Measurements from ENCODE around the gene COL5A1. TPM values are rescaled to one million over a fixed set of nuclear protein-coding genes. Genes with fewer than 3 reads are reported as not detected.
"Not testable (repeated sequence)": the region's sequence is repeated elsewhere in the genome, so short reads cannot be mapped to it uniquely, and the experiment has no call there.

COL5A1 gene
- total and polyA plus RNA-seq, 2 donors from 2014 or later, result 2.4 to 23.8 TPM

DNA sequence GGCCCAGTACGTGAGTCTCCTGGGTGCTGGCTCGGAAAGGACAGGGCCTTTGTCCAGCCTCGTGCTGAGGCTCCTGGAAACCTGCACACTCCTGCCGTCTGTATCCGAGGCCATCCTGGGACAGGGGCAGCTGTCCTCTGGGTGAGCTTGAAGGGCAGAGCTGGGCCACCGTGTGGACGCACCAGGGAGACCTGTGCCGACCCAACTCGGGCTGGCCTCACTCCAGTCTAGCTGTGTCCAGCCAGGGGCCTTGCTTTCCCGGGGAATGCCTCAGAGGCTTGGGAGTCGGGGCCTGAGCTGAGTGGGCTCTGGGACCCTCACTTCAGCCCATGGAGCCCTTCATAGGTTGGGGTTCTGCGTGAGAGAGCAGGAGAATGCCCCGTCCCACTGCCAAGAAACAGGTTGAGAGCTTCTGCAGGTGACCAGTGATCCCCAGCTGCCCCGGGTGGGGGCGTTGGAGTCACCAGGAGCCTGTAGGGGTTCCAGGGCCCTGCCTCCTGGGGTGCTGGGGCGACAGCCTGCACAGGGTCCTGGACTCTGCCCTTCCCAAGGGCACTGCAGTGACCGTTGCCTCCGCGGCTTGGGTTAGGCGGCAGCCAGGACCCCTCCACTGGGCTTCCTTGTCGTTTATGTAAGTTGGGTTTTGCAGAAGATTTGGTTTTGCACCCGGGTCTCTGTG lies 60.1 kb downstream of the COL5A1 start:
- TF ChIP-seq, protein P1, sequence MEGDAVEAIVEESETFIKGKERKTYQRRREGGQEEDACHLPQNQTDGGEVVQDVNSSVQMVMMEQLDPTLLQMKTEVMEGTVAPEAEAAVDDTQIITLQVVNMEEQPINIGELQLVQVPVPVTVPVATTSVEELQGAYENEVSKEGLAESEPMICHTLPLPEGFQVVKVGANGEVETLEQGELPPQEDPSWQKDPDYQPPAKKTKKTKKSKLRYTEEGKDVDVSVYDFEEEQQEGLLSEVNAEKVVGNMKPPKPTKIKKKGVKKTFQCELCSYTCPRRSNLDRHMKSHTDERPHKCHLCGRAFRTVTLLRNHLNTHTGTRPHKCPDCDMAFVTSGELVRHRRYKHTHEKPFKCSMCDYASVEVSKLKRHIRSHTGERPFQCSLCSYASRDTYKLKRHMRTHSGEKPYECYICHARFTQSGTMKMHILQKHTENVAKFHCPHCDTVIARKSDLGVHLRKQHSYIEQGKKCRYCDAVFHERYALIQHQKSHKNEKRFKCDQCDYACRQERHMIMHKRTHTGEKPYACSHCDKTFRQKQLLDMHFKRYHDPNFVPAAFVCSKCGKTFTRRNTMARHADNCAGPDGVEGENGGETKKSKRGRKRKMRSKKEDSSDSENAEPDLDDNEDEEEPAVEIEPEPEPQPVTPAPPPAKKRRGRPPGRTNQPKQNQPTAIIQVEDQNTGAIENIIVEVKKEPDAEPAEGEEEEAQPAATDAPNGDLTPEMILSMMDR (IDR thresholded peaks at IDR 0.05; ENCODE audit: borderline replicate concordance, extremely low read depth, insufficient read depth), result no peak
- intact Hi-C loops (cut with DNase I), result no loop called here
- Histone ChIP-seq H3K27me3 (ENCODE audit: control insufficient read depth, insufficient read depth, low read length) (no peaks in the 10 kb centered on the region), H3K27ac (ENCODE audit: low read depth in 2 of 2, low read length in 2 of 2) (no peak overlapping the region), H3K4me1 (ENCODE audit: control insufficient read depth in 2 of 3, insufficient read depth in 2 of 3, low read depth in 1 of 3, low read length in 3 of 3) (peaks cover 0 to 4% (median 0%) of the 10 kb centered on the region in 3 donors), H3K9ac (ENCODE audit: low read length in 3 of 3) (no peak overlapping the region), H3K4me3 (ENCODE audit: low read length in 3 of 3) (no peak overlapping the region), H3K9me3 (ENCODE audit: control insufficient read depth in 2 of 3, insufficient read depth in 1 of 3, low read length in 3 of 3) (no peaks in the 10 kb centered on the region), H3K36me3 (ENCODE audit: control insufficient read depth in 2 of 3, insufficient read depth in 3 of 3, low read length in 3 of 3) (no peaks in the 10 kb centered on the region)
- FAIRE-seq (no peak), DNase-seq (no peak)

DNA sequence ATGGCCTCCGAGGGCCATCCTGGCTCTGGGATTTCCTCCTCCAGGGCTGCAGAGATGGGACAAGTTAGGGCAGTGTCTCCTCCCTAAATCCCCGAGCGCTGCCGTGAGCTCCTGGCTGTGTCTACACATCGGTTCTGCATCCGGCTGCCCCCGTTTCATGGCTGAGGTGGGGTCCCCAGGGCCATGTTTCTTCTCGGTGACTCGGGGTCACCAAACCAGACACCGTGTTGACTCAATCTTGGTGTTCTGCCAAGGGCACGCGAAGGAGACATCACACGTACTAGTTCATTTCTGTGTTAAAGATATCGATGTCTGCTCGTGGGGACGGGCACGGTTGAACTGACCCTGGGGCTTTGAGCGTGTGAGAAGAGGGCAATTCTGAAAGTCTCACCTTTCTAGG lies 60.7 kb downstream of the COL5A1 start:
- Histone ChIP-seq H3K9ac (ENCODE audit: low read length in 3 of 3) (no peak overlapping the region), H3K27ac (ENCODE audit: low read depth in 2 of 2, low read length in 2 of 2) (no peak overlapping the region), H3K4me1 (ENCODE audit: control insufficient read depth in 2 of 3, insufficient read depth in 2 of 3, low read depth in 1 of 3, low read length in 3 of 3) (peaks cover 0 to 4% (median 0%) of the 10 kb centered on the region in 3 donors), H3K4me3 (ENCODE audit: low read length in 3 of 3) (no peak overlapping the region), H3K27me3 (ENCODE audit: control insufficient read depth, insufficient read depth, low read length) (no peaks in the 10 kb centered on the region), H3K36me3 (ENCODE audit: control insufficient read depth in 2 of 3, insufficient read depth in 3 of 3, low read length in 3 of 3) (no peaks in the 10 kb centered on the region), H3K9me3 (ENCODE audit: control insufficient read depth in 2 of 3, insufficient read depth in 1 of 3, low read length in 3 of 3) (no peaks in the 10 kb centered on the region)
- intact Hi-C loops (cut with DNase I), result no loop called here
- FAIRE-seq (no peak), DNase-seq (peak in 1 of 5 donors; percentile 58)
- TF ChIP-seq, protein P1 (IDR thresholded peaks at IDR 0.05; ENCODE audit: borderline replicate concordance, extremely low read depth, insufficient read depth), result no peak

DNA sequence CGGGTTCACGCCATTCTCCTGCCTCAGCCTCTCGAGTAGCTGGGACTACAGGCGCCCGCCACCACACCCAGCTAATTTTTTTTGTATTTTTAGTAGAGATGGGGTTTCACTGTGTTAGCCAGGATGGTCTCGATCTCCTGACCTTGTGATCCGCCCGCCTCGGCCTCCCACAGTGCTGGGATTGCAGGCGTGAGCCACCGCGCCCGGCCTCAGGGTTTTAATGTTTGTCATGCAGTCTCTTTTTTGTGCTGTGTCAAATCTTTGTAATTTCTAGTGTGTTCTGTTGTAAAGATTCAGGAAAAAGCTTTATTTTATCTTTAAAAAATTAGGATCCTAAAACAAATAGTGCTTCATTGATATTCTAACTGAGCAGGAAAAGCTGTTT lies 62.1 kb downstream of the COL5A1 start:
- H3K27ac ChIP-seq (ENCODE audit: low read depth in 2 of 2, low read length in 2 of 2), result not testable (repeated sequence)

DNA sequence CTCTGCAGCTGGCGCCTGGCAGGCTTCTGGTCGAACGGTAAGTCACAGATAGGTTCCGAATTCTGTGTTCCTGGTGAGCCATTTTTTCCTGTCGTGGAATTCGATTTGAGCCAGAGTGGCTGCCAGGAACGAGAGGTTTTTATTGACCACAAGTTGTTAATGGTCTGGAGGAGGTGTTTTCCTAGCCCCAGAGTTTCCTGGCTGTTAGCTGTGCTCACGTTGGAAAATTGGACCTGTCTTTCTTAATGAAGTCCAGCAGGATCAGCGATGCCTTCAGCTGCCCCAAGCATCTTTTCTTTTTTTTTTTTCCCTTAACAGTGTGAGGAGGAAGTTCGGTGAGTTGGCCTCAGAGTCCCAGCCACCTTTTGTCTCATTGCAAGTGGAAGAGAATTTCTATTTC lies 62.9 kb downstream of the COL5A1 start:
- Histone ChIP-seq H3K27me3 (ENCODE audit: control insufficient read depth, insufficient read depth, low read length) (no peaks in the 10 kb centered on the region), H3K4me1 (ENCODE audit: control insufficient read depth in 2 of 3, insufficient read depth in 2 of 3, low read depth in 1 of 3, low read length in 3 of 3) (peaks cover 0 to 4% (median 0%) of the 10 kb centered on the region in 3 donors), H3K4me3 (ENCODE audit: low read length in 3 of 3) (no peak overlapping the region), H3K9ac (ENCODE audit: low read length in 3 of 3) (no peak overlapping the region), H3K9me3 (ENCODE audit: control insufficient read depth in 2 of 3, insufficient read depth in 1 of 3, low read length in 3 of 3) (no peaks in the 10 kb centered on the region), H3K36me3 (ENCODE audit: control insufficient read depth in 2 of 3, insufficient read depth in 3 of 3, low read length in 3 of 3) (no peaks in the 10 kb centered on the region), H3K27ac (ENCODE audit: low read depth in 2 of 2, low read length in 2 of 2) (no peak overlapping the region)
- intact Hi-C loops (cut with DNase I), result no loop called here
- DNase-seq (peak in 2 of 5 donors; percentile 37 to 46), FAIRE-seq (no peak)
- TF ChIP-seq, protein P1 (IDR thresholded peaks at IDR 0.05; ENCODE audit: borderline replicate concordance, extremely low read depth, insufficient read depth), result no peak

More for the DNA sequence above, 62.1 kb downstream of the COL5A1 start:
- H3K9ac ChIP-seq (ENCODE audit: low read length in 3 of 3); intact Hi-C loops (cut with DNase I); H3K27me3 ChIP-seq (ENCODE audit: control insufficient read depth, insufficient read depth, low read length); FAIRE-seq; H3K4me1 ChIP-seq (ENCODE audit: control insufficient read depth in 2 of 3, insufficient read depth in 2 of 3, low read depth in 1 of 3, low read length in 3 of 3); H3K9me3 ChIP-seq (ENCODE audit: control insufficient read depth in 2 of 3, insufficient read depth in 1 of 3, low read length in 3 of 3); H3K36me3 ChIP-seq (ENCODE audit: control insufficient read depth in 2 of 3, insufficient read depth in 3 of 3, low read length in 3 of 3); H3K4me3 ChIP-seq (ENCODE audit: low read length in 3 of 3): not testable (repeated sequence)
- peak in 1 of 5 donors; percentile 27 for DNase-seq
